HCEC 1CT (cell line): ENCODE data around the gene TEX264.
"Not testable (repeated sequence)": the region's sequence is repeated elsewhere in the genome, so short reads cannot be mapped to it uniquely, and the experiment has no call there.

Experiments
- DNase-seq: peaks from one replicate; pipeline ENCODE4 v3.0.0-alpha.2; 2017

Gene TEX264

DNA sequence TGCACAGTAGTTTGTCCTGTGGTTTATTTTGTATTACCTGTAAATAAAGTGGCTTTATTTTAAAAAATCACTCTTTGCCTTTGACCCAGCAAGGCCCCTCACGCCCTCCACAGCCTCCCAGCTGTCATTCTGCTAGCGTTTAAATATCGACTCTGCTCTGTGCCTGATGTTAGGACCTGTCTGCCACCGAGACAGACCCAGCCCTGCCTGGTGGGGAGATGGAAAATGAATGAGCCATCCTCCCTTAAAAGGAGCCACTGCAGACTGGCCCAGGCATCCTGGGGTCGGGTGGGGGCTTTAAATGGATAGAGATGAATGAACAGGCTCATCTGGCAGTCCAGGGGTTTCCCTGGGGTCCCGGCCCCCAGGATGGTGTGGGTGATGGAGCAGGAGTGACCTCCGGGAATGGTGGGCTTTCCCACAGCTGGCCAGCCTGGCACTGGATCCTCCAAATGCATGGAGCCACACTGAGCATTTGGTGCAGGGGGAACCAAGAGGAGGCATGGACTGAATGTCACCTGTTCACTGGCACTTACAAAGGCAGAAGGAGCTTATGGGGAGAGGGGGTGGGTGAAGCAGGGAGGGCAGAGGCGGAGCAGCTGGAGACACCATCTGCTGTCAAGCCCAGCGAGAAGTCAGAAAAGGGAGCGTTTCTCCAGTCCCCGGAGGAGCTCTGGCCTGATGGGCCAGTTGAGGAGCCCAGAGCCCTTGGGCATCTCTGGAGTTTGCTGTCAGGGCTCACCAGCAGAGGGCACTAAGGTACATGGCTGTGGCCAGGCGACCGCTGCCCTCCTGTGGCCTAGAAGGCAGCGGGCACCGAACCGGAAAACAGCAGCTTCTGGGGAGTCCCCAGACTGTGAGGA lies 47.7 kb downstream of the TEX264 start:
- DNase-seq: peak; percentile 57

DNA sequence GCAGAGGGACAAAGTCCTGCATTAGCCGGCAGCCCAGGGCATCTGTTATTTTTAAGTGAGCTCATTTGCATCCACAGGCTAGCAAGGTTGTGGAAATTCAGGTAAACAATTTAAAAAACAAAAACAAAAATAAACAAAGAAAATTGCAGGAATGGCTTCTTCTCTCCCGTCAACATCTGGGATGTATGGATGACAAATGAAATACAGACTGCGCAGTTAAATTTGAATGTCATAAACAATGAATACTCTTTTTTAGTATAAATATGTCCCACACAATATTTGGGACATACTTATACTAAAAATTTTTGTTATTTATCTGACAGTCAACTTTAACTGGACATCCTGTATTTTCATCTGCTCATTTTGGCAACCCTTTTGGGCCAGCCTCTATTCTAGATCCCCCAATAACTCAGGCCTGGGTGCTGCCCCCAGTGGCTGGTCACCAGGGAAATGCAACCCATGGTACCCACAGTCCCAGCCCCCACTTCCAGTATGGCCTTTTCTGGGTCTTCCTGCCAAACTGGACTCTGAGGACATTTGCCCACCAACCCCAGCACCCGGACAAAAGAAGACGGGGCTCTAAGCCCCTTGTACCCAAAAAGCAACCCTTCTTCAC lies 48.5 kb downstream of the TEX264 start:
- no peak for DNase-seq

- DNase-seq: no peak
Observed at GRCh38 chr3:51720292-51721061, 49.4 kb downstream of the TEX264 start.

GRCh38 chr3:51721062-51721745 lies 50.2 kb downstream of the TEX264 start:
- no peak for DNase-seq

- no peak for DNase-seq
Observed at GRCh38 chr3:51722362-51722761, 51.3 kb downstream of the TEX264 start.

DNA sequence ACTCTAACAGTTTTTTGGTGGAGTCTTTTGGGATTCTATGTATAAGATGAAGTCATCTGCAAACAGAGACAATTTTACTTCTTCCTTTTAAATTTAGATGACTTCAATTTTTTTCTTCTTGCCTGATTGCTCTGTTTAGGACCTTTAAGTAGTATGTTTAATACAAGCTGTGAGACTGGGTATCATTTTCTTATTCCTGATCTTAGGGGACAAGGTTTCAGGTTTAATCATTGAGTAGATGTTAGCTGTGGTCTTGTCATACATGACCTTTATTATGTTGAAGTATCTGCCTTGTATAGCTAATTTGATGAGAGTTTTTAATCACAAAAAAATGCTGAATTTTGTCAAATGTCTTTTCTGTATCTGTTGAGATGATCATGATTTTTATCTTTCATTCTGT lies 56.4 kb downstream of the TEX264 start:
- no peak for DNase-seq

DNA sequence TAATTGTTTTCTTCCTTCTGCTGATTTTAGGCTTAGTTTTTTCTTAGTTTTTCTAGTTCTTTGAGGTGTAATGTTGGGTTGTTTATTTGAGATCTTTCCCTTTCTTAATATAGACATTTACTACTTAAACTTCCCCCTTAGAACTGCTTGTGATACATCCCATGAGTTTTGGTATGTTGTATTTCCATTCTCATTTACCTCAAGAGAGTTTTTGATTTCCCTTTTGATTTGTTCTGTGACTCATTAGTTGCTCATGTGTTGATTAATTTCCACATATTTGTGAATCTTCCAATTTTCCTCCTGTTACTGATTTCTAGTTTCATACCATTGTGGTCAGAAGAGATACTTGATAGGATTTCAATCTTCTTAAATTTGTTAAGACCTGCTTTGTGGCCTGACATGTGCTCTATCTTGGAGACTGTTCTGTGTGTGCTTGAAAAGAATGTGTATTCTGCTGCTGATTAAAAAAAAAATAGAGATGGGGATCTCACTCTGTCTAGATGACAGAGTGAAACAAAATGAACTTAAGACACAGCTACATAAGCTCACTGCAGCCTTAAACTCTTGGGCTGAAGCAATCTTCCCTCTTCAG lies 58.1 kb downstream of the TEX264 start:
- no peak for DNase-seq

DNA sequence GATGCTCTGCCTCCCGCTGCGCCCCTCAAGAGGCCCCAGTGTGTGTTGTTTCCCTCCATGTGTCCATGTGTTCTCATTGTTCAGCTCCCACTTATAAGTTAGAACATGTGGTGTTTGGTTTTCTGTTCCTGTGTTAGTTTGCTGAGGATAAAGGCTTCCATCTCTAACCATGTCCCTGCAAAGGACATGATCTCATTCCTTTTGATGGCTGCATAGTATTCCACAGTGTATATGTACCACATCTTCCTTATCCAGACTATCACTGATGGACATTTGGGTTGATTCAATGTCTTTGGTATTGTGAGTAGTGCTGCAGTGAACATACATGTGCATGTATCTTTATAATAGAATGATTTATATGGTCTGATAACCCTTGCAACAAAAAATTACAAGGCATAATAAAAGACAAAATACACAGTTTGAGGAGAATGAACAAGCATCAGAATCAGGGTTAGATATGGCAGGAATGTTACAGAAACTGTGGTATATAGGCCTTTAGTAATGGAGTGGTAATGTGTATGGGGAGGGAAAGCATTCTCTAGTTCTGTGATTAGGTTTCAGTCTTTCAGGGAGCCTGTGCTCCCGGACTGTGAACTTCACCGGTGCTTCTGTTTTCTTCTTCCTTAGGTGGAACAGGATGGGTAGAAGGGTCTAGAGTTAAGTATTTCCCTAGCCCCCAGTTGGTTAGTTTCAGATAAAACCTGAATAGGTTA lies 63.0 kb downstream of the TEX264 start:
- DNase-seq: no peak

GRCh38 chr3:51734572-51734907 lies 63.5 kb downstream of the TEX264 start:
- DNase-seq: no peak

GRCh38 chr3:51735039-51735438 lies 64.0 kb downstream of the TEX264 start:
- DNase-seq: no peak

DNA sequence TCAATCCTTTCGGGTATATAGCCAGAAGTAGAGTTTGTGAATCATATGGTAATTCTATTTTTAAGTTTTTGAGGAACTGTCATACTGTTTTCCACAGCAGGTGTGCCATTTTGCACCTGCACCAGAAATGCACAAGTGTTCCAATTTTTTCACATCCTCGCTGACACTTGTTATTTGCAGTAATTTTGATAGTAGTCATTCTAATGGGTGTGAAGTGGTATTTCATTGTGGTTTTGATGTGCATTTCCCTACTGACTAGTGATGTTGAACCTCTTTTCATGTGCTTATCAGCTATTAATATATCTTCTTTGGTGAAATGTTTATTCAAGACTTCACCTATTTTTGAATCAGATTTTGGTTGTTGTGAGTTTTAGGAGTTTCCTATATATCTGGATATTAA lies 64.9 kb downstream of the TEX264 start:
- no peak for DNase-seq

GRCh38 chr3:51739110-51739509 lies 68.1 kb downstream of the TEX264 start:
- no peak for DNase-seq

GRCh38 chr3:51742320-51742719 lies 71.3 kb downstream of the TEX264 start:
- DNase-seq: not testable (repeated sequence)

DNA sequence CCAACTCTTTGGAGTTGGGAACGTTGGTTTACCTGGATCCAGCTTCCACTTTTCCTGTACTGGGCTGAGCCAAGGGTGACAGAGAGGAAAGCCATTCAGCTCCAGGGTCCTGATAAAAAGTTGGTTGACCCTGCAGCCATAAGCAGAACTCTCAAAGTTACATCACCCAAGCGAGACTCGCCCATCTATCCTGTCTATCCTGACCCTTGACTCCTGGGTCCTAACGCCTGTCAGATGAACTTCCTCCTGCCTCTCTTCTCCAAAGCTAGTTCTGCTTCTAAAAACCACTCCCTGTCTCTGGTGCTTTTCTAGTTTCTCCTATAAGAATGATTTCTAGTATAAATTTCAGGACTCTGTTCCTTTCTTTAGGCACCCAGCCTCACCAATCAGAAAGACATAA lies 71.9 kb downstream of the TEX264 start:
- DNase-seq: not testable (repeated sequence)

DNA sequence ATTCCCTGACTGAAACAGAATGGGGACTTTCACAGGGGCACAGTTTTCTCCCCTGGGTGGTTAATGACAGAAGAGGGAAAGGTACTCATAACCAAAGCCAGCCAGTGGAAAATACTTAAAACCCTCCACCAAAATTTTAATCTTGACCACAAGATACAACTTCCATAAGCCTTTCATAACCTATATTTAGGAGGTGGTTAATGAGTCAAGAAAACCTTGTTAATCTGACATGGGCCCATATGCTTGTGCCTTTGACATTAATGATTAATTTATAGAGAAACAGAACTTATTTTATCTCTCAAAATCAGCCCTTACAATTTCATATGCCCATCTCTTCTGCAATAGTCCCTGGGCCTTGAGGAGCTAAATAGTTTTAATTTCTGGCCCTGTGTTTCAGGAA lies 76.8 kb downstream of the TEX264 start:
- DNase-seq: no peak

GRCh38 chr3:51748327-51748726 lies 77.3 kb downstream of the TEX264 start:
- DNase-seq: no peak

GRCh38 chr3:51750878-51751277 lies 79.8 kb downstream of the TEX264 start:
- no peak for DNase-seq

DNA sequence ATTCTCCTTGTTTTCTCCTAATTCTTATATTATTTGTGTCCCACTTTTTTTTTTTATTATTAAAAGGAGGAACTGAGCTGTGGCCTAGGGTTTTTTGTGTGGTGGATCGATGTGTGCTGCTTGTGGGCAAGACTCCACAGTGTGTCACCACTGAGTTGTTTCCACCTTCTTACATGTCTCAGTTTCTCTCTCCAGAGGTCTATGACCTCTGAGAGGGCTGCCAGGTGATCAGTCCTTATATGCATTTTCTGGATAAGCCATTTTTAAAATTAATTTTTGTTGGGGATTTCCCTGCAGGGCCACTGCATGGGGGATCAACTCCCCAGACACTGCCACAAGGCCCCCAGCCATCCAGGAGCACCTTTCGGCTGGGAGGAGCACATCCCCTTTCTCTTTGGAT lies 80.2 kb downstream of the TEX264 start:
- DNase-seq: no peak
